ENCODE results near the gene EXOC6.

Gene EXOC6

DNA sequence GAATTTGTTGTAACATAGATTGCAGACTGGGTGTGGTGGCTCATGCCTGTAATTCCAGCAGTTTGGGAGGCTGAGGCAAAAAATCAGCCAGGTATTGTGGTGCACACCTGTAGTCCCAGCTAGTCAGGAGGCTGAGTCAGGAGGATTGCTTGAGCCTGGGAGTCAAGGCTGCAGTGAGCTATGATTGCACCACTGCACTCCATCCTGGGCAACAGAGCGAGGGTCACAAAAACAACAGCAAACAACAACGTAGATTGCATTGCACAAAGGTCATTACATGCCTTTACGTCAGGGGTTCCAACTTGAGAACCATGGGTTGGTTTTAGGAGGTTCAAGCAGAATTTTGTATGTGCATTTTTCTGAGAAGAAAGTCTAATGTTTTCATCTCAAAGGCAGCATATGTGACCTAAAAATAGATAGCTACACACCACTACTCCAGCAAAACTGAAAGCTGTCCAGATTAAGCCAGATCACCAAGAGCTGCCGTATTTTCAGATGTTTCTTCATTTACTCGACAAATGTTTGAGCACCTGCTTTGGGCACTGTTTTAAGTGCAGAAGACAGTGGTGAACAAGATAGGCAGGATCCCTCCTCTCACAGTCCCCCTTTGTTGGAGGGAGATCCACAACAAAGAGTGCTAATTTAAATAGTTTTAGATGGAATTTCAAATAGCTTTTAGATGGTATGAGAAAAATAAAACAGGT, 183.9 kb downstream of the EXOC6 start:
- DNase-seq: no peak

GRCh38 chr10:93032809-93033137, 184.5 kb downstream of the EXOC6 start:
- DNase-seq: no peak

DNA sequence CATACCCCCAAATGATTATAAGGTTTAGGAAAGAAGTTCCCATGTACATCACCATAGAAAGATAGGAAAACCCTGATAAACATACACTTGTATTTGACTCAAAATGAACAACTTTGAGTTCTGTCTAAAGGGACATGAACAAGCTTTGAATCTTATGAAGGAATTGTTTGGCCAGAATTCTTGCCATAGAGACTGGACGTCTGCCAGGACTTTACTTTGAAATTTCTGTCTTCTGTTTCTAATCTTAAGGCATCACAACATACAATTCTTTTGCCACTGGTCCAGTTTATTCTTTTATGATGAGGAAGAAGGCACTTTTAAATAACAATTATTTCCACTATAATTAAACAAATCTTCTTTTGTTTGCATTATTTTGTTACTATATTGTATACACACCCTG, 186.1 kb downstream of the EXOC6 start:
- no peak for DNase-seq

DNA sequence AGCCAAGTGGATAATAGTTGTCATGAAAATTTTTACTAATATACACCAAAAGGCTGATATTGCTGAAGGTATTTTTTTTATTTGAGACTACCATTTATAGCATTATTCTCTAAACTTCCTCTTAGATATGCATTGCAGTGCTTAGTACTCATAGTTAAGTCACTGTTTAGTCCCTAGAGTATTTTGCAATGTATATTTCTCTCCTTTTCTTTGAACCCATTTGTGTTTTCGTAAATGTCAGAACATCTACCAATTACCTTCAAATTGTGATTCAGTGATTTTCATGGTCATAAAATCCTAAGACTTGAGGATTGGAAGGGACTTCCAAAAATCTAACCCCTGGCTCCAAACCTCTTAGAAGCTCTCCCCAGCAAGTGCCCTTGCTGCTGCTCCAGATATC, 190.8 kb downstream of the EXOC6 start:
- no peak for DNase-seq

DNA sequence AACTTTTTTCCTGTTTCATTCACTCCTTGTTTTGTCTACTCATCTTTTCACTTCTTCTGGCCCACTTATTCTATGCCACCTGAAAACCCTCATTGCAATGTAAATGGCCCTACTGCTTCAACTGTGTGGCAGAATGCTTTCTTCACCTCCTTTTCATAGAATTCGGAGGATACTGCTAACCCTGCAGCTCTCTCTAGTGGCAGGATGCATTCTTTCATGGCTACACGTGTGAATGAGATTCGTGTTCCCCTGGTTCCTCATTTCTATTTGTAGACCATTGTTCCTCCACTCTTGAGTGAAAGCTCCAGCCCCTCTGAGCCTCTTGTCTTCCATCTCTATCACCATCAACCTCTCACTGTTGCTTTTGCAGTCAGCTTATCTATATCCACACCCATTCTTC, 191.4 kb downstream of the EXOC6 start:
- no peak for DNase-seq

DNA sequence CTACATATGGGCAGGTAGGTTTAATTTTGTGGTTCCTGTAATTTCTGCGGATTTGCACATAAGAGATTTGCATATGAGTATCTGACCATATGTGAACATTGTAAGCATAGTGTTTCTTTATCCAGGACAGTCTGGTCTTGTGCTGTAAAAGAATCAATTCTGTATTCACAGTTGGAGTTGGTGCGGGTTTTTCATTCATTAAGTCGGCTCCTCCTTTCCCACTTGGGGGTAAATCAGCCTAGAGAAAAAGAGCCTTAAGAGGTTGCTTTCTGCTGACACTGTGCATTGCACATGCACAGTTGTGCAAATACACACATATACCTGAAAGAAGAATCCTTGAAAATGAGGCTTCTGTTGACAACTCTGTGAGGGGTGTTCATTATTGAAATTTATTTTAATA, 206.2 kb downstream of the EXOC6 start:
- no peak for DNase-seq

GRCh38 chr10:93058139-93058538, 209.8 kb downstream of the EXOC6 start:
- no peak for DNase-seq

DNA sequence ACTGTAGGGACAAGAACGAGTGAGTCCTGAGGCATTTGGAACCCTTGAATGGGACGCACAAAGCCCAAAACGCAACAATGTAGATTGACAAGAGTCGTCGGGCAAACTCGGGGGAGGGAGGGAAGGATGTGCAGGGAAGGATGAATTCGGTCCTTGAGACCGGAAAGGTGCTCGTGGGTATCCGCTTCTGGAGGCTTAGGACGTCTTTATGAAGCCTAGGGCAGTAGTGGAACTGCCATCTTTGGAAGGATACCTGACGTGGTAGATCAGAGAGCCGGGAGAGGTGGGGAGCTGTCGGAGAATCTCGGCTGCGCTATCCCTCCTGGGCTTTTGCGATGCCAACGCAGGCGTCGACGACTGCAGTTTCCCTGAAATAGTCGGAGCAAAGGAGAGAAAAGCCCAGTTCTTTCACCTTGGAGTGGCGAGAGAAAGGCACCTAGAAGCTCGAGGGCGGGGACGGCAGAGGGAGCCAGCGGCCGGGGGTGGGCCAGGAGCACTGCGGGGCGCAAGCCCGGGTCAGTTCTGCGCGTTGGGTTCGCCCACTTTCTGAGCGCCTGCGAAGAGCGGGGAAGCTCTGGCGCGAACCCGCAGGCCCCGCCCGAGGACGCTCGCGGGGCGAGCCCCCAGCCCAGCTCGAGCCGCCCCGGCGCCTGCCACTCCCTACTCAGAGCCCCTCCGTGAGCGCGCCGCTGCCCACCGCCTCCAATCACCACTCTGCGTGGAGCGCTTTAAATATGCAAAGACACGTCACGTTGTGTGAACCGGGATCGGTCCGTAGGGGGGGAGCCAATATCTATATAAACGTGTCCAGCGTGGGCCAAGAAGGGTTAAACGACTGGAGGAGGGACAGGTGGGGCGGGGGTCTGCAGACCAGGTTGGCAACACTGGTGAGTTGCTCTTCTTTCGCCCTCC, 211.9 kb downstream of the EXOC6 start, which contains the start of gene CYP26C1:
TSS of gene CYP26C1 (plus strand) at position 824 of the 912 bp plus-strand sequence. CDS start 466 bp downstream, outside the sequence.
- DNase-seq: no peak

GRCh38 chr10:93060887-93061593, 212.7 kb downstream of the EXOC6 start:
- DNase-seq: no peak

- DNase-seq: no peak
Measured at GRCh38 chr10:93061594-93062513, 213.5 kb downstream of the EXOC6 start.

- no peak for DNase-seq
Measured at GRCh38 chr10:93062514-93063143, 214.3 kb downstream of the EXOC6 start.

- DNase-seq: no peak
Measured at GRCh38 chr10:93063144-93063976, 215.0 kb downstream of the EXOC6 start.

- DNase-seq: no peak
Measured at GRCh38 chr10:93063977-93064660, 215.8 kb downstream of the EXOC6 start.

DNA sequence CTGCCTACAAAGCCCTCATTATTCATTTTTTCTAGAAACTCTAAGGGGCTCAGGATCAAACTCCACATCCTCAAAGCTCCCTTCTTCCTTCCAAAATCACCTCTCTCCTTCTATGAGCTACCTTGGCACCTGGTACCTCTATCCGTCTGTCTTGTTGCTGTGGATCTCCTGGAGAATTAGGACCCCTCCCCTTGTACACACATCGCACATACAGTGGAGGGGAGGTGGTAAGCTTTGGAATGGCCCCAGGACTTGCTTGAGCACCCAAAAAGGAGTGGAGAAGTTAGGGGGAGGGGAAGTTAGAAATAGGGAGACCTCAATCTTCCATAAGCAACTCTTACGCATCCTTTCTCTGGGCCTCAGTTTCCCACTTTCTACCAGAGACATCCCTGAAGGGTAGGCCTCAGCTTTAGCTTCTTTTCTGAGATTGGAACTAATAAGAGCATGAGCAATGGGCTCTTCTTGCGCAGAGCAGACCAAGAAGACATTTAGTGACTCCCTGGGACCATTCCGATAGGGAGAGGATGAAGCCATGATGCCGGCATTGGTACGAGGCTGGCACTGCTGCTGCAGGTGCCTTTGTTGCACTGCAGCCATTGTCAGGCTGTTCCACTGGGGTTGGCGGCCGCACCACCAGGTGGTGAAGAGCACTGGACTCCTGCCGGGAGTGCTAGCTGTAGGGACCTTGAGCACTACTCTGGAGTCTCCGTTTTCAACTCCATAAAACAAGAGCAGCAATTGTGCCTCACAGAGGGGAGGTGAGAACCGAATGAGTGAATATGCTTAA, 216.7 kb downstream of the EXOC6 start:
- DNase-seq: no peak

- DNase-seq: no peak
Measured at GRCh38 chr10:93065675-93066543, 217.6 kb downstream of the EXOC6 start.

DNA sequence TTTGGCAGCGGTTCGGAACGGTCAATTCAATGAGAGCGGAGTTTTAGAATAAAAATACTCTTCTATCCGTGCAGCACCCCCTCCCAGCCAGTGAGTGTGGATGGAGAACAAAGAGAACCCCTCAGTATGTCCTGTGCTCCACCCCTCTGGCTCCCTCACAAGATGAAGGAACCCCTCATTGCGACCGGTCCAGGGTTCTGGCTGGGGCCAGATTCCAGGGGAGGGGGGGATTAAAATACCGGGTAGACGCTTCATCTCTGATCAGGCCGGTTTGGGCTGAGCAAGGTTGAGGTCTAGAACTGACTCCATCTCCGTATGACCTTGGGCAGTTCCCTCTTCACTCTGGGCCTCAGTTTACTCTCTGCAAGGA, 218.2 kb downstream of the EXOC6 start:
- DNase-seq: no peak

GRCh38 chr10:93067443-93068365, 219.4 kb downstream of the EXOC6 start:
- no peak for DNase-seq
